Upper lobe of right lung (tissue), 1 donor: Measurements from ENCODE around the gene IL34. TPM values are rescaled to one million over a fixed set of nuclear protein-coding genes. Genes with fewer than 3 reads are reported as not detected.
"Not testable (repeated sequence)": the region's sequence is repeated elsewhere in the genome, so short reads cannot be mapped to it uniquely, and the experiment has no call there.

Source experiments
- ATAC-seq: fragments of 200-7000 bp; cut with Tn5 transposase; one replicate; pipeline ENCODE4 v1.9.1; 2020; ENCODE audit warnings: mild to moderate bottlenecking, moderate library complexity
- DNase-seq: peaks from one replicate; pipeline ENCODE4 v3.0.0-alpha.2; 2020
- H3K27ac ChIP-seq: fragments of 200-600 bp; one replicate; pipeline ENCODE4 v1.8.0; 2022
- H3K27me3 ChIP-seq: fragments of 200-600 bp; one replicate; pipeline ENCODE4 v1.8.0; 2022; ENCODE audit warnings: mild to moderate bottlenecking
- H3K36me3 ChIP-seq: fragments of 200-600 bp; one replicate; pipeline ENCODE4 v1.8.0; 2022
- H3K4me1 ChIP-seq: fragments of 200-600 bp; one replicate; pipeline ENCODE4 v1.8.0; 2022
- H3K4me3 ChIP-seq: fragments of 200-600 bp; one replicate; pipeline ENCODE4 v1.8.0; 2022; ENCODE audit warnings: mild to moderate bottlenecking
- H3K9me3 ChIP-seq: fragments of 200-600 bp; one replicate; pipeline ENCODE4 v1.8.0; 2022
- intact Hi-C: fragments of 100-400 bp; cut with DNase I; formaldehyde crosslinking; loops from one replicate; pipeline ENCODE4 v1.11.0; 2022
- total RNA-seq: library from RNA; stranded (reverse); fragmentation: NEBNext Ultra II Directional; extraction: Animal tissue kit (Norgen Biotek cat#: 25700); gene quantifications from one replicate; pipeline ENCODE4 v1.2.1, GENCODE V29; 2021
- TF ChIP-seq, protein P1 (sequence below): fragments of 200-600 bp; IDR thresholded peaks from one replicate; pipeline ENCODE4 v1.8.0; 2022; ENCODE audit warnings: antibody characterized with exemption
- donor health status: DM: no; HTN: yes; CAD: no; lungs with severe emphysema.

Gene IL34
- total RNA-seq, 1 donor from 2014 or later = 3.3 TPM

DNA sequence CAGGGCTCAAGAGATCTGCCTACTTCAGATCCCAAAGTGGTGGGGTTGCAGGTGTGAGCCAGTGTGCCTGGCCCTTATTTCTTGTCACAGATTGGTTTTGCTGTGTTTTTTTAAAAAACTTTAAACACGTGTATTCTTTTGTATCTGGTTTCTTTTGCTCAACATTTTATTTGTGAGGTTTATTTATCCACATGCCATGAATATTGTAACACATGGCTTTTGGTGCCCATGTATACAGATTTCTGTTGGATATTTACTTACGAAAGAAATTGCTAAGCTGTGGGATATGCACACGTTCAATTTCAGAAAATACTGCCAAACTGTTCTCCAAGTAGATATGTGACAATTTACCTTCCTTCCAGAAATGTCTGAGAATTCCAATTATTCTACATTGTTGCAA is 18.7 kb upstream of the IL34 start:
- ATAC-seq (no peak), DNase-seq (no peak)
- Histone ChIP-seq H3K9me3 (peaks cover 5% of the 10 kb centered on the region), H3K36me3 (no peaks in the 10 kb centered on the region), H3K27me3 (no peaks in the 10 kb centered on the region), H3K4me3 (no peak overlapping the region), H3K4me1 (no peaks in the 10 kb centered on the region), H3K27ac (no peak overlapping the region)
- intact Hi-C loops = no loop called here
- TF ChIP-seq, protein P1, sequence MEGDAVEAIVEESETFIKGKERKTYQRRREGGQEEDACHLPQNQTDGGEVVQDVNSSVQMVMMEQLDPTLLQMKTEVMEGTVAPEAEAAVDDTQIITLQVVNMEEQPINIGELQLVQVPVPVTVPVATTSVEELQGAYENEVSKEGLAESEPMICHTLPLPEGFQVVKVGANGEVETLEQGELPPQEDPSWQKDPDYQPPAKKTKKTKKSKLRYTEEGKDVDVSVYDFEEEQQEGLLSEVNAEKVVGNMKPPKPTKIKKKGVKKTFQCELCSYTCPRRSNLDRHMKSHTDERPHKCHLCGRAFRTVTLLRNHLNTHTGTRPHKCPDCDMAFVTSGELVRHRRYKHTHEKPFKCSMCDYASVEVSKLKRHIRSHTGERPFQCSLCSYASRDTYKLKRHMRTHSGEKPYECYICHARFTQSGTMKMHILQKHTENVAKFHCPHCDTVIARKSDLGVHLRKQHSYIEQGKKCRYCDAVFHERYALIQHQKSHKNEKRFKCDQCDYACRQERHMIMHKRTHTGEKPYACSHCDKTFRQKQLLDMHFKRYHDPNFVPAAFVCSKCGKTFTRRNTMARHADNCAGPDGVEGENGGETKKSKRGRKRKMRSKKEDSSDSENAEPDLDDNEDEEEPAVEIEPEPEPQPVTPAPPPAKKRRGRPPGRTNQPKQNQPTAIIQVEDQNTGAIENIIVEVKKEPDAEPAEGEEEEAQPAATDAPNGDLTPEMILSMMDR = no peak

DNA sequence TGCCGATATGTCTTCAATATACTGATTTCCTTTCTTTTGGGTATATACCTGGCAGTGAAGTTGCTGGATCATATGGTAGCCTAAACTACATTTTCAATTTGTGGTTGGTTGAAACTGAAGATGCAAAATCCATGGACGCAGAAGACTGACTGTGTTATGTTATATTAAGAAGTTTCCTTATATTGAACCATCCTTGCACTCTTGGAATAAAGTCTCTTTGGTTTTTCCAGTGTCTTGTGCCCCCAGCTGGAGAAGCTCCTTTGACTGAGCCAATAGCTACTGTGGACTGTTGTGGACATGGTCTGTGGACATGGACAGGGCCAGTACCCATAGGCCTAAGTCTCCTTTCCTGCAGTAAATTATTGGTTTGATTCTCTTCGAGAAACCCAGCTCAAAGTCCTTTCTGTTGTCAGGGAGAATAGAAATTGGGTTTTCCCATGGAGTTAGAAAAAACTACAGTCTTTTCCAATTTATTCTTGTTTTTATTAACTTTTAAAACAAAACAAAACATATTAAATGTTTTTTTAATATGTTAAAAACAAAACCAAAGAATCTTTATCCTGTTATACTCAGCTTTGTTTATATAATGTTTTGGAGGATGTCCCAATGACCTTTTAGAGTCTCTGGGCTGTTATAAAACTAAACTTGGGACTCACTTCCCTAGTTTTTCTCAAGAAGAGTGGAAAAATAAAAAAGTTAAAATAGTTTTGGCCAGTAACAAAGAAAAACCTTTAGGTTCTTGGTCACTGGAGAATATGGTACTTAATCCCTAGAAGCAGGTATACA is 15.2 kb upstream of the IL34 start:
- ATAC-seq (no peak), DNase-seq (no peak)
- no peak overlapping the region for H3K4me3 ChIP-seq
- no peaks in the 10 kb centered on the region for H3K36me3 ChIP-seq
- H3K27me3 ChIP-seq = no peaks in the 10 kb centered on the region
- H3K9me3 ChIP-seq = peaks cover 5% of the 10 kb centered on the region
- intact Hi-C loops = no loop called here
- TF ChIP-seq, protein P1 = no peak
- no peak overlapping the region for H3K27ac ChIP-seq
- H3K4me1 ChIP-seq = no peaks in the 10 kb centered on the region

DNA sequence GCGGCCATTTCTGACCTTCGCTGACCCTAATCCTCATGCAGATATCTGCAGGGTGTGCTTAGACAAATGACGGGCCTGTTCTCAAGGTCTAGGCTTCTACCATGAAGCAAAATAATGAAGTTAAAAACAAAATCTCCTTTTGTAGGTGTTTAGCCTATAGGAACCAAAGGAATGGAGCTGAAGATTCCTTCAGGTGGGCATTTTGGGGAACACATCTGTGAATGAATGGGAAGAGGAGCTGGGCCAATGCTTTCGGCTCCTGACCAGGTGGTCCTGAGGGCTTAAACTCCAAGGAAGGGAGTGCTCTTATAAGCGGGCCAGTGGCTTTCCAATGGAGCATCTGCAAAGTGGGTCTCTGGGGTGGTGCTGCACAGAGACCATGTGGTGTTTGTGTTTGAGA is 14.1 kb upstream of the IL34 start:
- DNase-seq = no peak
- no peak for ATAC-seq
- Histone ChIP-seq H3K4me1 (no peaks in the 10 kb centered on the region), H3K27ac (no peak overlapping the region), H3K9me3 (peaks cover 5% of the 10 kb centered on the region), H3K27me3 (no peaks in the 10 kb centered on the region), H3K36me3 (no peaks in the 10 kb centered on the region), H3K4me3 (no peak overlapping the region)
- TF ChIP-seq, protein P1 = no peak
- intact Hi-C loops = no loop called here

DNA sequence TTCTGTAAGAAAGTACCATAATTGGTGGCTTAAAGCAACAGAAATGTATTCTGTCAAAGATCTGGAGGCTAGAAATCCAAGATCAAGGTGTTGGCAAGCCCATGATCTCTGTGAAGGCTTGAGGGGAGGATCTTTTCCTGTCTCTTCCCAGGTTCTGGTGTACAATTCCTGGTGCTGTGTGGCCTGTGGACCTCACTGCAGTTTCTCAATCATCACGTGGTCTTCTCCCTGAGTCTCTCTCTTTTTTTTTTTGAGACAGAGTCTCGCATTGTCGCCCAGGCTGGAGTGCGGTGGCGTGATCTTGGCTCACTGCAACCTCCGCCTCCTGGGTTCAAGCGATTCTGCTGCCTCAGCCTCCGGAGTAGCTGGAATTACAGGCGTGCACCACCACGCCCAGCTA is 12.7 kb upstream of the IL34 start:
- H3K4me3 ChIP-seq, H3K36me3 ChIP-seq, intact Hi-C loops, ATAC-seq, H3K27me3 ChIP-seq, H3K9me3 ChIP-seq, H3K27ac ChIP-seq, H3K4me1 ChIP-seq, DNase-seq: not testable (repeated sequence)

DNA sequence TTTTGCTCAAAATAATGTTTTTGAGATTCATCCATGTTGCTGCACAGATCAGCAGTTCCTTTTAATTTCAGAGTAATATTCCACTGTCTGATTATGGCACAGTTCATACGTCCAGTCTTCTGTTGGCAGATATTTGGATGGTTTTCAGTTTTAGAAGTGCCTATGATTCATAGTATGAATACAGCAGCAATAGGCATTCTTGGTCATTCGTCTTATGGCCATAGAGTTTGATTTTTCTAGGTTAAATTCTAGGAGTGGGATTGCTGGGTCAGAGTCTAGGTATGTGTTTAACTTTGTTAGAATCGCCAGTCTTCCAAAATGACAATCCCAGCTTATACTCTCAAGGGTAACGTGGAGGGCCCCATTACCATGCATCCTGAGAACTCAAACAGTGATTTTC is 11.5 kb upstream of the IL34 start:
- no peaks in the 10 kb centered on the region for H3K27me3 ChIP-seq
- no peaks in the 10 kb centered on the region for H3K36me3 ChIP-seq
- intact Hi-C loops = no loop called here
- no peaks in the 10 kb centered on the region for H3K4me1 ChIP-seq
- TF ChIP-seq, protein P1 = no peak
- H3K4me3 ChIP-seq = no peak overlapping the region
- H3K27ac ChIP-seq = no peak overlapping the region
- peaks cover 5% of the 10 kb centered on the region for H3K9me3 ChIP-seq
- ATAC-seq (no peak), DNase-seq (no peak)

DNA sequence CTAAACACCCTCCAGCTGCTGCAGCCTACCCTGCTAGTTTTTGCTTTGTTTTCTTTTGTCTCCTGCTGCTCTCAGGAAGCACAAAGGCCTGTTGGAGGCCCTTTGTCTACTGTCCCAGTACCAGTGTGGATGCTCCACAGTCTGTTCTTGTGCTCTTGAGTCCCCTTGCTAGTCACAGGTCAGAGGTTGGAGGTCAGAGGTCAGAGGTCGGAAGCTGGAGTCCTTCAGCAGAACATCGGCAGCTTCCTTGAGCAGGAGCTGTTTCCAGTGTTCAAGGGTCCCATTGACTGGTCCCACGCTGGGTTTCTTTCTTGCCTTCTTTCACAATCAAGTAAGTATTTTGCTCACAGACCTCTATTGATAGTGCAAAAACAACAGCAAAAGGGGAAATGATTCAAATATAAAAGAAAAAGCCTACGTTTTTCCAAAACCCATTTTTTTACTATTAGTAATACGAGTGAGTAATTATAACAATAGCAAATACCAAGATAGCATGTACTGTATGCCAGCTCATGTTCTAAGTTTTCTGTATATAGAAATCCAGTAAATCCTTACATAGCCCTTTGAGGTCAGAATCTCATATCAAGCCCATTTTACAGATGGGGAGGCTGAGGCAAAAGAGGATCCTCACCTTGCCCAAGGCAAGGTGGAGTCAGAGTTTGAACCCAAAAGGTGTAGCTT is 10.9 kb upstream of the IL34 start:
- no peak for ATAC-seq
- no peak overlapping the region for H3K27ac ChIP-seq
- H3K4me1 ChIP-seq = no peaks in the 10 kb centered on the region
- intact Hi-C loops = no loop called here
- no peaks in the 10 kb centered on the region for H3K27me3 ChIP-seq
- H3K36me3 ChIP-seq = no peaks in the 10 kb centered on the region
- DNase-seq = no peak
- peaks cover 5% of the 10 kb centered on the region for H3K9me3 ChIP-seq
- TF ChIP-seq, protein P1 = no peak
- no peak overlapping the region for H3K4me3 ChIP-seq
